Thyroid gland (tissue), 4 donors: ENCODE measurements around the gene MROH2A. TPM values are rescaled to one million over a fixed set of nuclear protein-coding genes. Genes with fewer than 3 reads are reported as not detected.

Experiments used
- DNase-seq, 2 donors: peaks; one replicate each; pipeline ENCODE4 v3.0.0-alpha.2; 2019
- H3K27ac ChIP-seq, 3 donors: fragments of 200-600 bp; sonication (generic); 1 replicate in 2 of 3; 2 replicates in 1 of 3; pipeline ENCODE4 v1.5.1; 2016 to 2019; ENCODE audit warnings: mild to moderate bottlenecking in 1 of 3, moderate library complexity in 1 of 3
- H3K27me3 ChIP-seq: fragments of 200-600 bp; sonication (generic); one replicate; pipeline ENCODE4 v1.5.1; 2019
- H3K36me3 ChIP-seq, 2 donors: fragments of 200-600 bp; sonication (generic); one replicate each; pipeline ENCODE4 v1.5.1; 2016 to 2019
- H3K4me1 ChIP-seq, 2 donors: fragments of 200-600 bp; sonication (generic); one replicate each; pipeline ENCODE4 v1.5.1; 2017 to 2019
- H3K4me3 ChIP-seq, 3 donors: fragments of 200-600 bp; sonication (generic); replicated peaks in 1 of 3; 1 replicate in 2 of 3; 2 replicates in 1 of 3; pipeline ENCODE4 v1.5.1; 2016; ENCODE audit warnings: mild to moderate bottlenecking in 1 of 3
- H3K9me3 ChIP-seq: fragments of 200-600 bp; sonication (generic); one replicate; pipeline ENCODE4 v1.5.1; 2017
- POLR2A ChIP-seq, 2 donors: fragments of 450-650 bp; IDR thresholded peaks; one replicate each; pipeline ENCODE4 v1.6.1; 2017; ENCODE audit warnings: antibody characterized with exemption in 2 of 2, mild to moderate bottlenecking in 2 of 2, moderate library complexity in 1 of 2
- WGBS, 2 donors: methylation state at CpG; one replicate each; pipeline ENCODE4 v1.1.5; 2017; 5-methylcytosine and 5-hydroxymethylcytosine counted together
- intact Hi-C: fragments of 100-400 bp; cut with DNase I; formaldehyde crosslinking; loops from one replicate; pipeline ENCODE4 v1.15.1; 2023
- total RNA-seq, 4 donors: library from RNA; depleted of rRNA; stranded (reverse); fragments of >200 nt; gene quantifications; one replicate each; pipeline ENCODE4 v1.2.3, GENCODE V29; 2016
- TF ChIP-seq, protein P1 (sequence below), 6 experiments: fragments of 200-600 bp in 3 of 6; fragments of 450-650 bp in 3 of 6; sonication (generic) in 3 of 6; IDR thresholded peaks; one replicate each; pipeline ENCODE4 v1.5.1; 2016 to 2019; ENCODE audit warnings: antibody characterized with exemption in 6 of 6, mild to moderate bottlenecking in 2 of 6, inconsistent platforms in 1 of 6, moderate library complexity in 1 of 6

Gene MROH2A
- total RNA-seq, 4 donors from 2014 or later = 1.3 to 20.4 (median 9.3) TPM

DNA sequence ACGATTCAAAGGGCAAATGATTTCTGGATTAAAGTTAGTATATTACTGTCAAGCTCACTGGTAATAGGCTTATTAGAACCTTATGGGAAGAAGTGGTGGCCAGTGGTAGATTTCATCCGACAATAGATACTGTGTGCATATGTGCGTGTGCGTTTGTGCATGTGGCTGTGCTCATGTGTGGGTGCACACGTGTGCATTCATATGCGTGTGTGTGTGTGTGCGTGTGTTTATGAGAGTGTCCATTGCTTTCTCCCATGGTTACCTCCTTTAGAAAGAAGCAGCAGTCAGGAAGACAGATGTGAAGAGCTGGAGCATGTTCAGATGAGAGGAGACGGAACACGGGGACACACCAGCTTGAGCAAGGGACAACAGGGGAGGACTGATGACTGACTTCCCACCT is 8.9 kb upstream of the MROH2A start:
- Histone ChIP-seq H3K27me3 (no peaks in the 10 kb centered on the region), H3K27ac (no peak overlapping the region), H3K9me3 (no peaks in the 10 kb centered on the region), H3K4me3 (no peak overlapping the region), H3K36me3 (no peaks in the 10 kb centered on the region), H3K4me1 (no peaks in the 10 kb centered on the region)
- WGBS, 2 donors = 91 to 94% methylated on average over 9 of the region's 9 CpGs
- intact Hi-C loops = no loop called here
- TF ChIP-seq, protein P1, sequence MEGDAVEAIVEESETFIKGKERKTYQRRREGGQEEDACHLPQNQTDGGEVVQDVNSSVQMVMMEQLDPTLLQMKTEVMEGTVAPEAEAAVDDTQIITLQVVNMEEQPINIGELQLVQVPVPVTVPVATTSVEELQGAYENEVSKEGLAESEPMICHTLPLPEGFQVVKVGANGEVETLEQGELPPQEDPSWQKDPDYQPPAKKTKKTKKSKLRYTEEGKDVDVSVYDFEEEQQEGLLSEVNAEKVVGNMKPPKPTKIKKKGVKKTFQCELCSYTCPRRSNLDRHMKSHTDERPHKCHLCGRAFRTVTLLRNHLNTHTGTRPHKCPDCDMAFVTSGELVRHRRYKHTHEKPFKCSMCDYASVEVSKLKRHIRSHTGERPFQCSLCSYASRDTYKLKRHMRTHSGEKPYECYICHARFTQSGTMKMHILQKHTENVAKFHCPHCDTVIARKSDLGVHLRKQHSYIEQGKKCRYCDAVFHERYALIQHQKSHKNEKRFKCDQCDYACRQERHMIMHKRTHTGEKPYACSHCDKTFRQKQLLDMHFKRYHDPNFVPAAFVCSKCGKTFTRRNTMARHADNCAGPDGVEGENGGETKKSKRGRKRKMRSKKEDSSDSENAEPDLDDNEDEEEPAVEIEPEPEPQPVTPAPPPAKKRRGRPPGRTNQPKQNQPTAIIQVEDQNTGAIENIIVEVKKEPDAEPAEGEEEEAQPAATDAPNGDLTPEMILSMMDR (IDR thresholded peaks at IDR 0.05) = no peak
- TF ChIP-seq POLR2A (IDR thresholded peaks at IDR 0.05) = no peak
- DNase-seq = no peak

DNA sequence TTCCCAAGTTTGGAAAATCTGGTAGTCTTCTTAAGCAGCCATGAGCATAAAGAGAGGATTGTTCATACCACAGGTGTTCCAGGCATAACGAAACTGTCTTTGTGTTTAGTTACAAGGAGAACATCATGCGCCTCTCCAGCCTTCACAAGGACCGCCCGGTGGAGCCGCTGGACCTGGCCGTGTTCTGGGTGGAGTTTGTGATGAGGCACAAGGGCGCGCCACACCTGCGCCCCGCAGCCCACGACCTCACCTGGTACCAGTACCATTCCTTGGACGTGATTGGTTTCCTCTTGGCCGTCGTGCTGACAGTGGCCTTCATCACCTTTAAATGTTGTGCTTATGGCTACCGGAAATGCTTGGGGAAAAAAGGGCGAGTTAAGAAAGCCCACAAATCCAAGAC is 6.0 kb upstream of the MROH2A start:
- no peak overlapping the region for H3K4me3 ChIP-seq
- no peak overlapping the region for H3K27ac ChIP-seq
- whole genome bisulfite sequencing, 2 donors = 92 to 94% methylated on average over 16 of the region's 16 CpGs
- no peak for TF ChIP-seq POLR2A (IDR thresholded peaks at IDR 0.05)
- TF ChIP-seq, protein P1 (IDR thresholded peaks at IDR 0.05) = no peak
- no peaks in the 10 kb centered on the region for H3K36me3 ChIP-seq
- H3K27me3 ChIP-seq = no peaks in the 10 kb centered on the region
- DNase-seq = no peak
- H3K9me3 ChIP-seq = no peaks in the 10 kb centered on the region
- intact Hi-C loops = no loop called here
- H3K4me1 ChIP-seq = no peaks in the 10 kb centered on the region

DNA sequence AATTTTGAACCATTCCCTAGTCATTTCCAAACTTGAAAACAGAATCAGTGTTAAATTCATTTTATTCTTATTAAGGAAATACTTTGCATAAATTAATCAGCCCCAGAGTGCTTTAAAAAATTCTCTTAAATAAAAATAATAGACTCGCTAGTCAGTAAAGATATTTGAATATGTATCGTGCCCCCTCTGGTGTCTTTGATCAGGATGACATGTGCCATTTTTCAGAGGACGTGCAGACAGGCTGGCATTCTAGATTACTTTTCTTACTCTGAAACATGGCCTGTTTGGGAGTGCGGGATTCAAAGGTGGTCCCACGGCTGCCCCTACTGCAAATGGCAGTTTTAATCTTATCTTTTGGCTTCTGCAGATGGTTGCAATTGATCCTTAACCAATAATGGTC is 5.5 kb upstream of the MROH2A start:
- TF ChIP-seq, protein P1 (IDR thresholded peaks at IDR 0.05) = no peak
- TF ChIP-seq POLR2A (IDR thresholded peaks at IDR 0.05) = no peak
- H3K9me3 ChIP-seq = no peaks in the 10 kb centered on the region
- intact Hi-C loops = no loop called here
- H3K36me3 ChIP-seq = no peaks in the 10 kb centered on the region
- DNase-seq = no peak
- H3K4me1 ChIP-seq = no peaks in the 10 kb centered on the region
- H3K27me3 ChIP-seq = no peaks in the 10 kb centered on the region
- H3K27ac ChIP-seq = no peak overlapping the region
- WGBS, 2 donors = 74 to 75% methylated on average over 5 of the region's 5 CpGs
- H3K4me3 ChIP-seq = no peak overlapping the region

DNA sequence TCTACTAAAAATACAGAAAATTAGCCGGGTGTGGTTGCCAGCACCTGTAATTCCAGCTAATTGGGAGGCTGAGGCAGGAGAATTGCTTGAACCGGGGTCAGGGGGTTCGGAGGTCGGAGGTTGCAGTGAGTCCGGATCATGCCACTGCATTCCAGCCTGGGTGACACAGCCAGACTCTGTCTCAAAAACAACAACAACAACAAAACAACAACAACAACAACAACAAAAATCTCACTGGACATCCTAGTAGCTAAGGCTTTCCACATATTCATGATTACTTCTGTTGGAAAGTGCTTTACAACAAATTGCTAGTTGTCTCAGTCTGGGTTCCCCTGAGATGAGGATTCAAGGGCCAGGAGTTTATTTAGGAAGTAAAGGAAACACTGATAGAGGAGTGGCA is 4.3 kb upstream of the MROH2A start:
- Histone ChIP-seq H3K9me3 (no peaks in the 10 kb centered on the region), H3K4me3 (no peak overlapping the region), H3K36me3 (no peaks in the 10 kb centered on the region), H3K27ac (no peak overlapping the region), H3K4me1 (no peaks in the 10 kb centered on the region), H3K27me3 (no peaks in the 10 kb centered on the region)
- intact Hi-C loops = no loop called here
- DNase-seq = no peak
- TF ChIP-seq POLR2A (IDR thresholded peaks at IDR 0.05) = no peak
- TF ChIP-seq, protein P1 (IDR thresholded peaks at IDR 0.05) = no peak
- WGBS, 2 donors = 86 to 99% methylated on average over 5 of the region's 5 CpGs

DNA sequence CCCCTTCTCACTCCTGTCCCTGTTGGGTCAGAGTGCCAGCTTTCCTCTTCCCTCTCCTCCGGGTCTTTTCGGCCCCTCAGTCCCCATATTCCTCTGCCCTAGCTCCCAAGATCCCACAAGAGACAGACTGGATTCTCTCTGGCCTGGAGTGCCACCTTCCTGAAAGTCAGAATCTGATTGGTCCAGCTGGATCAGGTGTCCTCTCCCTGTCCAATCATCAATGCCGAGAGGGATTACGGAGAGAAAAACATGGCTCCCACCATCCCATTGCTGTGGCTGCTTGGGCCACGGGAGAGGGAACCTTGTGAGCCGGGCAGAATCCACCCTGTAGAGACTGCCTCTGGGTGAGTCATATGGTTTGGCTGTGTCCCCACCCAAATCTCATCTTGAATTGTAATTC is 2.7 kb upstream of the MROH2A start:
- no peak for DNase-seq
- no peak for TF ChIP-seq POLR2A (IDR thresholded peaks at IDR 0.05)
- TF ChIP-seq, protein P1 (IDR thresholded peaks at IDR 0.05) = no peak

More for the DNA sequence above, 2.7 kb upstream of the MROH2A start:
- 89 to 97% methylated on average over 4 to 6 of the region's 6 CpGs for WGBS, 2 donors
- Histone ChIP-seq H3K4me3 (no peak overlapping the region), H3K27me3 (no peaks in the 10 kb centered on the region), H3K4me1 (no peaks in the 10 kb centered on the region), H3K36me3 (no peaks in the 10 kb centered on the region), H3K27ac (no peak overlapping the region), H3K9me3 (no peaks in the 10 kb centered on the region)
- intact Hi-C loops = no loop called here
